K562 (cell line): ENCODE data around the gene MTSS2. TPM values are rescaled to one million over a fixed set of nuclear protein-coding genes. Genes with fewer than 3 reads are reported as not detected.

Source experiments
- ATAC-seq: fragments of 200-7000 bp; cut with Tn5 transposase; 3 replicates; pipeline ENCODE4 v1.9.1; 2020; ENCODE audit warnings: moderate library complexity
- BruUV-seq: library from RNA; stranded (reverse); fragments of 400-500 nt; replicated peaks from 2 replicates; lab custom pipeline; 2021; lab: Mats Ljungman, UMichigan
- CTCF ChIA-PET: fragments of 300-600 bp; formaldehyde crosslinking; extraction: SDS; loops from one replicate; lab custom pipeline; 2021; ENCODE audit warnings: low intra/inter-chr PET ratio; lab: Yijun Ruan, JAX
- POLR2A ChIA-PET: fragments of 300-600, 350-650 bp; sonication (Branson Sonifier 250); formaldehyde crosslinking; extraction: SDS; loops from one replicate; lab custom pipeline; 2021; ENCODE audit warnings: antibody characterized with exemption, inconsistent platforms; lab: Yijun Ruan, JAX
- DNase-seq, 4 experiments: peaks; one replicate each; pipeline versions ENCODE4 v3.0.0 to v3.0.0-alpha.2; 2011 to 2018; ENCODE audit warnings: low spot score in 3 of 4, mixed read lengths in 3 of 4; ENCODE audit errors: extremely low read depth in 1 of 4
- FAIRE-seq: peaks from 2 replicates; lab custom pipeline; 2011; peaks lifted over from hg19 to GRCh38; lab: Jason Lieb, UNC
- H2AFZ ChIP-seq: 2 replicates; pipeline ENCODE4 v1.6.0; 2011; ENCODE audit warnings: low read depth, low read length, control low read depth, inconsistent platforms
- H3K27ac ChIP-seq: fragments of 200-600 bp; 3 replicates; pipeline ENCODE4 v1.8.0; 2011; ENCODE audit warnings: low read depth, mild to moderate bottlenecking, control low read depth, inconsistent platforms, low read length, moderate library complexity, mixed read lengths; ENCODE audit errors: extremely low read depth
- H3K27me3 ChIP-seq, 2 experiments: fragments of 300-600 bp in 1 of 2; 2 replicates in 1 of 2; 3 replicates in 1 of 2; pipeline versions ENCODE4 v1.6.0 to v1.8.0; 2011; ENCODE audit warnings: inconsistent platforms in 2 of 2, low read length in 2 of 2, mild to moderate bottlenecking in 1 of 2, mixed read lengths in 1 of 2, moderate library complexity in 1 of 2; ENCODE audit not compliant: control insufficient read depth in 2 of 2, insufficient read depth in 2 of 2
- H3K36me3 ChIP-seq: fragments of 300-600 bp; 3 replicates; pipeline ENCODE4 v1.8.0; 2011; ENCODE audit warnings: mild to moderate bottlenecking, low read length, inconsistent platforms; ENCODE audit not compliant: control insufficient read depth, insufficient read depth
- H3K4me1 ChIP-seq, 2 experiments: fragments of 200-600 bp in 1 of 2; replicated peaks in 1 of 2; 2 replicates in 1 of 2; 3 replicates in 1 of 2; pipeline versions ENCODE4 v1.5.1 to v1.8.0; 2011; ENCODE audit warnings: inconsistent platforms in 2 of 2, low read length in 2 of 2, mild to moderate bottlenecking in 1 of 2, mixed read lengths in 1 of 2, moderate library complexity in 1 of 2; ENCODE audit not compliant: control insufficient read depth in 2 of 2, insufficient read depth in 2 of 2
- H3K4me2 ChIP-seq: 2 replicates; pipeline ENCODE4 v1.6.1; 2011; ENCODE audit warnings: low read length, control low read depth, inconsistent platforms, mixed read lengths; ENCODE audit not compliant: insufficient read depth
- H3K4me3 ChIP-seq: fragments of 200-600 bp; sonication (generic), shearing (Covaris generic); 2 replicates; pipeline ENCODE4 v1.5.1; 2016; ENCODE audit warnings: control low read depth, inconsistent platforms
- H3K79me2 ChIP-seq: fragments of 200-600 bp; 3 replicates; pipeline ENCODE4 v1.8.0; 2011; ENCODE audit warnings: low read length, inconsistent platforms; ENCODE audit not compliant: control insufficient read depth, insufficient read depth
- H3K9ac ChIP-seq, 2 experiments: 2 replicates each; pipeline versions ENCODE4 v1.6.0 to v1.6.1; 2011; ENCODE audit warnings: low read depth in 2 of 2, low read length in 2 of 2, control low read depth in 1 of 2, inconsistent platforms in 1 of 2, mild to moderate bottlenecking in 1 of 2, mixed read lengths in 1 of 2; ENCODE audit not compliant: insufficient read depth in 1 of 2
- H3K9me1 ChIP-seq: one replicate; pipeline ENCODE4 v1.6.0; 2011; ENCODE audit warnings: inconsistent platforms, mild to moderate bottlenecking, low read length, moderate library complexity; ENCODE audit not compliant: control insufficient read depth, insufficient read depth
- H3K9me3 ChIP-seq: replicated peaks from 2 replicates; pipeline ENCODE4 v1.5.1; 2011; ENCODE audit warnings: low read depth, low read length, inconsistent platforms; ENCODE audit not compliant: control insufficient read depth, insufficient read depth
- H4K20me1 ChIP-seq: replicated peaks from 2 replicates; pipeline ENCODE4 v1.6.1; 2011; ENCODE audit warnings: low read length, inconsistent platforms, mixed read lengths; ENCODE audit not compliant: control insufficient read depth, insufficient read depth
- DDX20 ChIP-seq: fragments of 450-650 bp; IDR thresholded peaks from 2 replicates; pipeline ENCODE4 v1.6.1; 2016; ENCODE audit warnings: missing genetic modification characterization, low read depth, mild to moderate bottlenecking, missing compliant biosample characterization, moderate library complexity
- GABPA ChIP-seq: fragments of 200-800 bp; sonication (Bioruptor generic); conservative IDR thresholded peaks from 2 replicates; pipeline ENCODE4 v1.6.1; 2016; ENCODE audit warnings: low read depth, missing genetic modification characterization, missing compliant biosample characterization
- NR2C1 ChIP-seq, 2 experiments: fragments of 450-650 bp; IDR thresholded peaks; 2 replicates each; pipeline ENCODE4 v1.6.1; 2017; ENCODE audit warnings: mild to moderate bottlenecking in 2 of 2, antibody characterized with exemption in 1 of 2, inconsistent platforms in 1 of 2, missing compliant biosample characterization in 1 of 2, missing genetic modification characterization in 1 of 2
- POLR2A ChIP-seq: fragments of 450-650 bp; conservative IDR thresholded peaks from 2 replicates; pipeline ENCODE4 v1.6.1; 2016
- SAP30 ChIP-seq: fragments of 200-600 bp; sonication (generic); IDR thresholded peaks from 2 replicates; pipeline ENCODE4 v1.6.1; 2012; ENCODE audit warnings: borderline replicate concordance, low read depth, mild to moderate bottlenecking, moderate library complexity, low read length, control low read depth, inconsistent platforms; ENCODE audit not compliant: insufficient read depth, poor library complexity, severe bottlenecking
- SRF ChIP-seq, 2 experiments: fragments of 250-450, 450-650 bp in 1 of 2; sonication (Bioruptor Pico) in 1 of 2; sonication (generic) in 1 of 2; formaldehyde crosslinking; IDR thresholded peaks; 2 replicates each; pipeline versions ENCODE4 v1.5.0 to v1.5.1; 2020 to 2022; ENCODE audit warnings: mild to moderate bottlenecking in 1 of 2, missing genetic modification reagents in 1 of 2
- ZNF212 ChIP-seq: fragments of 450-650 bp; formaldehyde crosslinking; IDR thresholded peaks from 2 replicates; pipeline ENCODE4 v1.4.0; 2020; ENCODE audit warnings: mild to moderate bottlenecking
- WGBS: fragments of 100-300 bp; shearing (Covaris generic); methylation state at CpG from one replicate; pipeline ENCODE4 v1.1.6; 2016; ENCODE audit warnings: low coverage, mixed read lengths; ENCODE audit not compliant: insufficient coverage; ENCODE audit errors: missing lambda C conversion rate; 5-methylcytosine and 5-hydroxymethylcytosine counted together
- in situ Hi-C: fragments of 300-500 bp; cut with MboI; formaldehyde crosslinking; loops from 4 replicates; pipeline ENCODE4 v1.15.0; 2018; ENCODE audit warnings: inconsistent platforms, mixed read lengths
- intact Hi-C: fragments of 100-400 bp; cut with micrococcal nuclease; formaldehyde crosslinking; loops from 2 replicates; pipeline ENCODE4 v1.14.2; 2022
- polyA plus RNA-seq, 8 experiments: library from polyadenylated mRNA; depleted of rRNA in 4 of 8; stranded (reverse) in 5 of 8; unstranded in 3 of 8; fragments of >200 nt; fragmentation: Nextera tagmentation in 2 of 8; fragmentation: Illumina TruSeq in 1 of 8; extraction: Ambion mirVana in 2 of 8; extraction: Trizol in 1 of 8; gene quantifications; 2 replicates each; pipeline versions ENCODE4 v1.2.1 to v1.2.3, GENCODE V29; 2011 to 2014; ENCODE audit warnings: inconsistent platforms in 1 of 8, missing spikeins in 1 of 8
- total RNA-seq, 7 experiments: library from RNA; depleted of rRNA in 6 of 7; stranded (reverse); fragments of >200 nt in 6 of 7; fragmentation: Illumina TruSeq in 2 of 7; extraction: Trizol in 2 of 7; gene quantifications; 2 replicates each; pipeline versions ENCODE4 v1.2.1 to v1.2.3, GENCODE V29; 2011 to 2021; ENCODE audit warnings: low replicate concordance in 1 of 7
- TF ChIP-seq, protein P1 (sequence below): fragments of 250-450 bp; sonication (Bioruptor Pico); IDR thresholded peaks from 2 replicates; pipeline ENCODE4 v1.4.0; 2020; ENCODE audit warnings: mild to moderate bottlenecking, moderate library complexity
- TF ChIP-seq, protein P2 (sequence below), 2 experiments: fragments of 450-650 bp; formaldehyde crosslinking in 1 of 2; IDR thresholded peaks; 2 replicates each; pipeline versions ENCODE4 v1.4.0 to v1.6.1; 2014 to 2020; ENCODE audit warnings: mild to moderate bottlenecking in 2 of 2, borderline replicate concordance in 1 of 2, low read depth in 1 of 2

The MTSS2 gene
- total and polyA plus RNA-seq, 9 of the 15 experiments (the other 6 are each of a cell fraction or from before 2014, with no cell fraction given), result 0.11 to 60.3 (median 16.9) TPM

DNA sequence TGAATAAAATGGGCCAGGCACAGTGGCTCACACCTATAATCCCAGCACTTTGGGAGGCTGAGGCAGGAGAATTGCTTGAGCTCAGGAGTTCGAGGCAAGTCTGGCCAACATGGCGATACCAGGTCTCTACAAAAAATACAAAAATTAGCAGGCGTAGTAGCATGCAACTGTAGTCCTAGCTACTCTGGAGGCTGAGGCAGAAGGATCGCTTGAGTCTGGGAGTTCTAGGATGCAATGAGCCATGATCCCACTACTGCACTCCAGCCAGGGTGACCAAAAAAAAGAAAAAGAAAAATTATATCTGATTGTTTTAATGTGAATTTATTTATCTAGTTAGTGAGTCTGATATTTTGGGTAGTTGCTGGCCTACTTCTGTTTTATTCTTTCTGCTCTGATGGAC, 32.4 kb downstream of the MTSS2 start:
- in situ Hi-C loops, result no loop called here
- Histone ChIP-seq H3K4me2 (no peak overlapping the region), H2AFZ (peak overlapping the region; percentile 86), H3K9me3 (no peaks in the 10 kb centered on the region), H3K36me3 (no peaks in the 10 kb centered on the region), H3K27ac (no peak overlapping the region), H3K4me3 (no peak overlapping the region), H3K9me1 (no peaks in the 10 kb centered on the region), H3K79me2 (no peaks in the 10 kb centered on the region), H3K27me3 (peaks cover 0 to 4% of the 10 kb centered on the region in 2 experiments; a peak in 1 of 5 replicates), H3K9ac (0 out of 4 replicates have a peak overlapping the region, but pooled peaks of 1 of the 2 experiments have one; percentile 47), H3K4me1 (peaks cover 6 to 24% of the 10 kb centered on the region in 2 experiments), H4K20me1 (no peaks in the 10 kb centered on the region)
- no TSS peak for BruUV-seq
- CTCF ChIA-PET, result interaction anchor here (0.6 to 1.0 kb wide), 3 partner anchors 78 to 401 kb away, joined by 3 to 5 read pairs (median 5); partner anchors contain the start of gene EXOSC6
- intact Hi-C loops, result loop anchor here (2.0 to 10.0 kb wide), 4 partner anchors 76 to 276 kb away; partner anchors contain the start of genes COG4 and SF3B3
- DNase-seq, result no peak
- 49% methylated on average over 4 of the region's 4 CpGs for WGBS
- POLR2A ChIA-PET, result interaction anchor here (0.8 to 1.9 kb wide), 5 partner anchors 12 to 399 kb away, joined by 3 to 5 read pairs (median 4); no protein-coding TSS in a partner anchor
- no peak for FAIRE-seq
- ATAC-seq, result peak; percentile 11; the same call in 2 of the 3 replicates
- TF ChIP-seq, protein P1, sequence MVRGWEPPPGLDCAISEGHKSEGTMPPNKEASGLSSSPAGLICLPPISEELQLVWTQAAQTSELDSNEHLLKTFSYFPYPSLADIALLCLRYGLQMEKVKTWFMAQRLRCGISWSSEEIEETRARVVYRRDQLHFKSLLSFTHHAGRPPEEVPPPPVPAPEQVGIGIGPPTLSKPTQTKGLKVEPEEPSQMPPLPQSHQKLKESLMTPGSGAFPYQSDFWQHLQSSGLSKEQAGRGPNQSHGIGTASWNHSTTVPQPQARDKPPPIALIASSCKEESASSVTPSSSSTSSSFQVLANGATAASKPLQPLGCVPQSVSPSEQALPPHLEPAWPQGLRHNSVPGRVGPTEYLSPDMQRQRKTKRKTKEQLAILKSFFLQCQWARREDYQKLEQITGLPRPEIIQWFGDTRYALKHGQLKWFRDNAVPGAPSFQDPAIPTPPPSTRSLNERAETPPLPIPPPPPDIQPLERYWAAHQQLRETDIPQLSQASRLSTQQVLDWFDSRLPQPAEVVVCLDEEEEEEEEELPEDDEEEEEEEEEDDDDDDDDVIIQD (CRISPR knock-in tag), result no peak
- TF ChIP-seq, protein P2, sequence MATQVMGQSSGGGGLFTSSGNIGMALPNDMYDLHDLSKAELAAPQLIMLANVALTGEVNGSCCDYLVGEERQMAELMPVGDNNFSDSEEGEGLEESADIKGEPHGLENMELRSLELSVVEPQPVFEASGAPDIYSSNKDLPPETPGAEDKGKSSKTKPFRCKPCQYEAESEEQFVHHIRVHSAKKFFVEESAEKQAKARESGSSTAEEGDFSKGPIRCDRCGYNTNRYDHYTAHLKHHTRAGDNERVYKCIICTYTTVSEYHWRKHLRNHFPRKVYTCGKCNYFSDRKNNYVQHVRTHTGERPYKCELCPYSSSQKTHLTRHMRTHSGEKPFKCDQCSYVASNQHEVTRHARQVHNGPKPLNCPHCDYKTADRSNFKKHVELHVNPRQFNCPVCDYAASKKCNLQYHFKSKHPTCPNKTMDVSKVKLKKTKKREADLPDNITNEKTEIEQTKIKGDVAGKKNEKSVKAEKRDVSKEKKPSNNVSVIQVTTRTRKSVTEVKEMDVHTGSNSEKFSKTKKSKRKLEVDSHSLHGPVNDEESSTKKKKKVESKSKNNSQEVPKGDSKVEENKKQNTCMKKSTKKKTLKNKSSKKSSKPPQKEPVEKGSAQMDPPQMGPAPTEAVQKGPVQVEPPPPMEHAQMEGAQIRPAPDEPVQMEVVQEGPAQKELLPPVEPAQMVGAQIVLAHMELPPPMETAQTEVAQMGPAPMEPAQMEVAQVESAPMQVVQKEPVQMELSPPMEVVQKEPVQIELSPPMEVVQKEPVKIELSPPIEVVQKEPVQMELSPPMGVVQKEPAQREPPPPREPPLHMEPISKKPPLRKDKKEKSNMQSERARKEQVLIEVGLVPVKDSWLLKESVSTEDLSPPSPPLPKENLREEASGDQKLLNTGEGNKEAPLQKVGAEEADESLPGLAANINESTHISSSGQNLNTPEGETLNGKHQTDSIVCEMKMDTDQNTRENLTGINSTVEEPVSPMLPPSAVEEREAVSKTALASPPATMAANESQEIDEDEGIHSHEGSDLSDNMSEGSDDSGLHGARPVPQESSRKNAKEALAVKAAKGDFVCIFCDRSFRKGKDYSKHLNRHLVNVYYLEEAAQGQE (IDR thresholded peaks at IDR 0.05; ENCODE audit: borderline replicate concordance), result no peak
- TF ChIP-seq, protein P2 (CRISPR knock-in tag; IDR thresholded peaks at IDR 0.05; ENCODE audit: low read depth), result no peak
- no peak for TF ChIP-seq GABPA (tag)
- no peak for TF ChIP-seq POLR2A
- no peak for TF ChIP-seq DDX20 (tag)
- no peak for TF ChIP-seq ZNF212
- 0 out of 4 replicates have a peak, but pooled peaks of 1 of the 2 experiments have one; percentile 10 for TF ChIP-seq SRF (CRISPR knock-in tag; IDR thresholded peaks at IDR 0.05)
- TF ChIP-seq NR2C1 (IDR thresholded peaks at IDR 0.05), result no peak
- TF ChIP-seq NR2C1 (tag; IDR thresholded peaks at IDR 0.05), result no peak
- no peak for TF ChIP-seq SAP30
